GM21576 (cell line): ENCODE results near the gene ABCC11.

Experiments
- ATAC-seq: cut with Tn5 transposase; IDR thresholded peaks from one replicate; pipeline ENCODE4 v1.9.1; 2021; ENCODE audit warnings: mild to moderate bottlenecking, moderate library complexity; ENCODE audit not compliant: unreplicated experiment

Gene ABCC11

GRCh38 chr16:48247311-48247710 lies at the start of gene ABCC11:
Gene ABCC11 (minus strand): TSS chr16:48247539. CDS start chr16:48231921, 15,618 bp downstream.
- ATAC-seq: no peak

- no peak for ATAC-seq
Measured at GRCh38 chr16:48295488-48296281, 48.3 kb upstream of the ABCC11 start.

- ATAC-seq: no peak
Measured at GRCh38 chr16:48294724-48295123, 47.4 kb upstream of the ABCC11 start.

- no peak for ATAC-seq
Measured at GRCh38 chr16:48292452-48292851, 45.1 kb upstream of the ABCC11 start.

- ATAC-seq: no peak
Measured at GRCh38 chr16:48291754-48292153, 44.4 kb upstream of the ABCC11 start.

- no peak for ATAC-seq
Measured at GRCh38 chr16:48291303-48291702, 44.0 kb upstream of the ABCC11 start.

GRCh38 chr16:48287239-48287638 lies 39.9 kb upstream of the ABCC11 start:
- no peak for ATAC-seq

GRCh38 chr16:48284772-48285409 lies 37.6 kb upstream of the ABCC11 start:
- ATAC-seq: no peak

- no peak for ATAC-seq
Measured at GRCh38 chr16:48282636-48283263, 35.4 kb upstream of the ABCC11 start.

GRCh38 chr16:48280546-48280945 lies 33.2 kb upstream of the ABCC11 start:
- ATAC-seq: no peak

- no peak for ATAC-seq
Measured at GRCh38 chr16:48279199-48279598, 31.9 kb upstream of the ABCC11 start.

GRCh38 chr16:48277158-48277557 lies 29.8 kb upstream of the ABCC11 start:
- ATAC-seq: no peak

GRCh38 chr16:48276102-48276501 lies 28.8 kb upstream of the ABCC11 start:
- ATAC-seq: no peak

GRCh38 chr16:48274476-48274875 lies 27.1 kb upstream of the ABCC11 start:
- no peak for ATAC-seq

GRCh38 chr16:48272837-48273421 lies 25.6 kb upstream of the ABCC11 start:
- no peak for ATAC-seq

- ATAC-seq: no peak
Measured at GRCh38 chr16:48271728-48272127, 24.4 kb upstream of the ABCC11 start.

- ATAC-seq: no peak
Measured at GRCh38 chr16:48269011-48269410, 21.7 kb upstream of the ABCC11 start.

GRCh38 chr16:48262631-48263030 lies 15.3 kb upstream of the ABCC11 start:
- ATAC-seq: no peak

GRCh38 chr16:48261569-48261968 lies 14.2 kb upstream of the ABCC11 start:
- no peak for ATAC-seq

GRCh38 chr16:48256579-48257177 lies 9.3 kb upstream of the ABCC11 start:
- no peak for ATAC-seq

GRCh38 chr16:48252013-48252412 lies 4.7 kb upstream of the ABCC11 start:
- ATAC-seq: no peak
